GM23338 (cell line): ENCODE measurements around the gene PPP1R36. TPM values are rescaled to one million over a fixed set of nuclear protein-coding genes. Genes with fewer than 3 reads are reported as not detected.

ENCODE experiments used
- ATAC-seq: fragments of 200-7000 bp; cut with Tn5 transposase; 3 replicates; pipeline ENCODE4 v1.9.1; 2020
- DNase-seq: peaks from one replicate; pipeline ENCODE4 v3.0.0-alpha.2; 2015; ENCODE audit warnings: low spot score
- H2AFZ ChIP-seq: fragments of 200-600 bp; sonication (generic); 2 replicates; pipeline ENCODE4 v1.8.0; 2016; ENCODE audit warnings: antibody characterized with exemption, mild to moderate bottlenecking, moderate library complexity
- H3F3A ChIP-seq: fragments of 200-600 bp; sonication (generic); replicated peaks from 2 replicates; pipeline ENCODE4 v1.8.0; 2017; ENCODE audit warnings: antibody characterized with exemption, mixed run types, low read depth
- H3K27ac ChIP-seq: fragments of 200-600 bp; sonication (generic); 2 replicates; pipeline ENCODE4 v1.6.1; 2016; ENCODE audit warnings: low read depth
- H3K27me3 ChIP-seq: fragments of 200-600 bp; sonication (generic); 2 replicates; pipeline ENCODE4 v1.8.0; 2016; ENCODE audit warnings: mild to moderate bottlenecking, mixed run types, moderate library complexity; ENCODE audit not compliant: insufficient read depth
- H3K36me3 ChIP-seq: fragments of 200-600 bp; sonication (generic); 2 replicates; pipeline ENCODE4 v1.8.0; 2016; ENCODE audit warnings: mild to moderate bottlenecking; ENCODE audit not compliant: insufficient read depth
- H3K4me1 ChIP-seq: fragments of 200-600 bp; sonication (generic); 2 replicates; pipeline ENCODE4 v1.8.0; 2016; ENCODE audit warnings: mild to moderate bottlenecking, moderate library complexity; ENCODE audit not compliant: insufficient read depth
- H3K4me2 ChIP-seq: fragments of 200-600 bp; sonication (generic); 2 replicates; pipeline ENCODE4 v1.7.1; 2017; ENCODE audit warnings: mixed run types
- H3K4me3 ChIP-seq: fragments of 200-600 bp; sonication (generic); 2 replicates; pipeline ENCODE4 v1.6.1; 2016; ENCODE audit warnings: mixed run types
- H3K79me2 ChIP-seq: fragments of 200-600 bp; sonication (generic); replicated peaks from 2 replicates; pipeline ENCODE4 v1.8.0; 2017; ENCODE audit warnings: mild to moderate bottlenecking; ENCODE audit not compliant: insufficient read depth
- H3K9me2 ChIP-seq: fragments of 200-600 bp; sonication (generic); 2 replicates; pipeline ENCODE4 v1.8.0; 2017; ENCODE audit not compliant: insufficient read depth
- H4K20me1 ChIP-seq: fragments of 200-600 bp; sonication (generic); replicated peaks from 2 replicates; pipeline ENCODE4 v1.8.0; 2017; ENCODE audit warnings: mild to moderate bottlenecking; ENCODE audit not compliant: insufficient read depth
- H3K27ac Mint-ChIP-seq: 2 replicates; pipeline ENCODE4 v1.8.0; 2020; ENCODE audit warnings: inconsistent platforms, mild to moderate bottlenecking, moderate library complexity, mixed read lengths
- H3K27me3 Mint-ChIP-seq: 3 replicates; pipeline ENCODE4 v1.8.0; 2022; ENCODE audit warnings: low read depth, mild to moderate bottlenecking, moderate library complexity, mixed read lengths, inconsistent platforms; ENCODE audit not compliant: insufficient read depth, poor library complexity
- H3K36me3 Mint-ChIP-seq: 3 replicates; pipeline ENCODE4 v1.8.0; 2021; ENCODE audit warnings: low read depth, mild to moderate bottlenecking, inconsistent platforms, moderate library complexity, mixed read lengths
- H3K4me1 Mint-ChIP-seq: 3 replicates; pipeline ENCODE4 v1.8.0; 2020; ENCODE audit warnings: mild to moderate bottlenecking, inconsistent platforms, mixed read lengths
- H3K4me3 Mint-ChIP-seq: 3 replicates; pipeline ENCODE4 v1.8.0; 2021; ENCODE audit warnings: moderate library complexity, mild to moderate bottlenecking, inconsistent platforms, mixed read lengths
- H3K9me3 Mint-ChIP-seq: 3 replicates; pipeline ENCODE4 v1.8.0; 2020; ENCODE audit warnings: moderate library complexity, mild to moderate bottlenecking, inconsistent platforms, mixed read lengths
- CREB1 ChIP-seq: fragments of 250-450 bp; sonication (Bioruptor Pico); IDR thresholded peaks from 2 replicates; pipeline ENCODE4 v1.5.0; 2020; ENCODE audit warnings: low read depth, mild to moderate bottlenecking, moderate library complexity
- CTCF ChIP-seq, 2 experiments: fragments of 200-600 bp in 1 of 2; sonication (generic) in 1 of 2; conservative IDR thresholded peaks; 2 replicates each; pipeline versions ENCODE4 v1.5.1 to v1.6.1; 2016 to 2017; ENCODE audit warnings: antibody characterized with exemption in 2 of 2, low read depth in 2 of 2, mild to moderate bottlenecking in 2 of 2, moderate library complexity in 1 of 2
- ETS1 ChIP-seq: IDR thresholded peaks from 2 replicates; pipeline ENCODE4 v1.6.1; 2016; ENCODE audit warnings: antibody characterized with exemption
- EZH2 ChIP-seq: fragments of 200-600 bp; sonication (generic); IDR thresholded peaks from one replicate; pipeline ENCODE4 v1.8.0; 2017; ENCODE audit warnings: antibody characterized with exemption, mild to moderate bottlenecking, low read depth; ENCODE audit not compliant: unreplicated experiment
- EZH2phosphoT487 ChIP-seq: fragments of 200-600 bp; sonication (generic); IDR thresholded peaks from one replicate; pipeline ENCODE4 v1.8.1; 2018; ENCODE audit warnings: antibody characterized with exemption; ENCODE audit not compliant: unreplicated experiment
- JUNB ChIP-seq: IDR thresholded peaks from one replicate; pipeline ENCODE4 v1.6.1; 2016; ENCODE audit warnings: antibody characterized with exemption; ENCODE audit not compliant: unreplicated experiment
- NANOG ChIP-seq: IDR thresholded peaks from 2 replicates; pipeline ENCODE4 v1.6.1; 2016; ENCODE audit warnings: antibody characterized with exemption, borderline replicate concordance
- POLR2AphosphoS5 ChIP-seq: IDR thresholded peaks from 2 replicates; pipeline ENCODE4 v1.6.1; 2016; ENCODE audit warnings: antibody characterized with exemption, low read depth
- REST ChIP-seq: IDR thresholded peaks from one replicate; pipeline ENCODE4 v1.6.1; 2018; ENCODE audit warnings: antibody characterized with exemption; ENCODE audit not compliant: unreplicated experiment
- STAT1 ChIP-seq: IDR thresholded peaks from one replicate; pipeline ENCODE4 v1.6.1; 2016; ENCODE audit warnings: antibody characterized with exemption; ENCODE audit not compliant: unreplicated experiment
- ZNF331 ChIP-seq: fragments of 250-450 bp; sonication (Bioruptor Pico); IDR thresholded peaks from 2 replicates; pipeline ENCODE4 v1.5.0; 2020; ENCODE audit warnings: low read depth, mild to moderate bottlenecking, moderate library complexity
- ZNF462 ChIP-seq: fragments of 250-450 bp; sonication (Bioruptor Pico); IDR thresholded peaks from 2 replicates; pipeline ENCODE4 v1.5.0; 2020; ENCODE audit warnings: mild to moderate bottlenecking, moderate library complexity
- polyA plus RNA-seq: library from polyadenylated mRNA; unstranded; fragments of >200 nt; fragmentation: Nextera tagmentation; extraction: Ambion mirVana; gene quantifications from 2 replicates; pipeline ENCODE4 v1.2.1, GENCODE V29; 2016
- total RNA-seq: library from RNA; depleted of rRNA; stranded (reverse); fragments of >200 nt; shearing (Covaris generic); gene quantifications from 2 replicates; pipeline ENCODE4 v1.2.3, GENCODE V29; 2014

Gene PPP1R36
- total and polyA plus RNA-seq, 2 experiments from 2014 or later: 0.42 to 1.4 TPM

GRCh38 chr14:64612971-64613666, 63.4 kb downstream of the PPP1R36 start:
- no peak overlapping the region for H3K4me3 Mint-ChIP-seq

More at GRCh38 chr14:64612971-64613666, 63.4 kb downstream of the PPP1R36 start:
- Mint-ChIP-seq H3K4me1 (peaks cover 15% of the 10 kb centered on the region; the same call in 2 of the 3 replicates), H3K27ac (no peak overlapping the region), H3K27me3 (peaks cover 2% of the 10 kb centered on the region), H3K36me3 (no peaks in the 10 kb centered on the region), H3K9me3 (no peaks in the 10 kb centered on the region)
- Histone ChIP-seq H3K79me2 (no peaks in the 10 kb centered on the region), H3F3A (no peaks in the 10 kb centered on the region), H3K9me2 (no peaks in the 10 kb centered on the region), H3K4me2 (no peak overlapping the region), H4K20me1 (no peaks in the 10 kb centered on the region), H3K36me3 (no peaks in the 10 kb centered on the region), H3K27ac (no peak overlapping the region), H3K27me3 (no peaks in the 10 kb centered on the region), H2AFZ (no peak overlapping the region), H3K4me1 (no peaks in the 10 kb centered on the region), H3K4me3 (no peak overlapping the region)
- DNase-seq (no peak), ATAC-seq (no peak)
- TF ChIP-seq CREB1: no peak
- TF ChIP-seq ZNF331: no peak
- TF ChIP-seq EZH2: no peak
- TF ChIP-seq JUNB: no peak
- TF ChIP-seq EZH2phosphoT487: no peak
- no peak for TF ChIP-seq CTCF (conservative IDR thresholded peaks at IDR 0.05; ENCODE audit: low read depth in 2 of 2)
- TF ChIP-seq STAT1: no peak
- TF ChIP-seq POLR2AphosphoS5: no peak
- no peak for TF ChIP-seq NANOG
- TF ChIP-seq ZNF462 (CRISPR knock-in tag): no peak
- TF ChIP-seq ETS1: no peak
- no peak for TF ChIP-seq REST
